MG63 (cell line): ENCODE measurements around the gene PFKFB4. TPM values are rescaled to one million over a fixed set of nuclear protein-coding genes. Genes with fewer than 3 reads are reported as not detected.
"Not testable (repeated sequence)": the region's sequence is repeated elsewhere in the genome, so short reads cannot be mapped to it uniquely, and the experiment has no call there.

Source experiments
- DNase-seq: peaks from one replicate; pipeline ENCODE4 v3.0.0-alpha.2; 2020
- H3K27me3 ChIP-seq: fragments of 250-450 bp; sonication (Bioruptor Pico); 2 replicates; pipeline ENCODE4 v1.5.1; 2020; ENCODE audit warnings: mild to moderate bottlenecking, moderate library complexity
- H3K36me3 ChIP-seq: fragments of 250-450 bp; sonication (Bioruptor Pico); 2 replicates; pipeline ENCODE4 v1.5.1; 2020; ENCODE audit warnings: mild to moderate bottlenecking, moderate library complexity
- H3K4me3 ChIP-seq: fragments of 250-450 bp; sonication (Bioruptor Pico); 2 replicates; pipeline ENCODE4 v1.5.1; 2020; ENCODE audit warnings: mild to moderate bottlenecking, moderate library complexity
- H3K9me3 ChIP-seq: fragments of 250-450 bp; sonication (Bioruptor Pico); 2 replicates; pipeline ENCODE4 v1.5.1; 2020; ENCODE audit warnings: mild to moderate bottlenecking, moderate library complexity
- total RNA-seq: library from RNA; depleted of rRNA; stranded (reverse); fragments of >200 nt; shearing (Covaris generic); gene quantifications from 2 replicates; pipeline ENCODE4 v1.2.3, GENCODE V29; 2014; ENCODE audit warnings: low replicate concordance

PFKFB4 gene
- total RNA-seq, 1 experiment from 2014 or later, result 3.2 TPM

DNA sequence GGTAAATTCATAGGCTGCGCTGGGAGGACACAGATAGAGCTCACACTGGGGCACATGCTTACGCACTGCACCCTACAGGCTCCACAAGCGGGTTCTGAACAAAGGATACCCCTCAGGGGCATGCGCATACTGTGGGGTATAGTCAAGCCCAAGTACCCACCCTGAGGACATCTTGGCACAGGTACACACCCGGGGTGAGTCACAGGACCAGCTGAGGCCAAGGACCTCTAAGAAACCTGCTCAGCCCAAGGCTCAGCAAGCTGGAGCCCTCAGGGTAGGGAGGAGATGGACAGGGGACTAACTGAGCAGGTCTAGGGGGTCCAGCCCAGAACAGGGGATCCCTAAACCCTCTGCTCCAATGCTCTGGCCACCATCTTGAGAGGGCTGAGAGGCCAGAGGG is 55.9 kb downstream of the PFKFB4 start:
- H3K36me3 ChIP-seq, result peaks cover 3% of the 10 kb centered on the region; the same call in 1 of the 2 replicates
- no peak overlapping the region for H3K4me3 ChIP-seq
- H3K27me3 ChIP-seq, result no peaks in the 10 kb centered on the region
- H3K9me3 ChIP-seq, result no peaks in the 10 kb centered on the region
- no peak for DNase-seq

DNA sequence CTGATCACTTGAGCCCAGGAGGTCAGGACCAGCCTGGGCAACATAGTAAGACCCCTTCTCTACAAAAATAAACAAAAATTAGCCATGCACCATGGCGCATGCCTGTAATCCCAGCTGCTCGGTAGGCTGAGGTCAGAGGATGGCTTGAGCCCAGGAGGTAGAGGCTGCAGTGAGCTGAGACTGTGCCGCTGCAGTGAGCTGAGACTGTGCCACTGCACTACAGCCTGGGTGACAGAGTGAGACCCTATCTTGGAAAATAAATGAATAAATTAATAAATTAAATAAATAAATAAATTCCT is 63.5 kb downstream of the PFKFB4 start:
- DNase-seq, result peak; percentile 22
- H3K36me3 ChIP-seq, result peaks cover 2% of the 10 kb centered on the region; the same call in 1 of the 2 replicates
- H3K4me3 ChIP-seq, result no peak overlapping the region
- no peaks in the 10 kb centered on the region for H3K9me3 ChIP-seq
- no peaks in the 10 kb centered on the region for H3K27me3 ChIP-seq

DNA sequence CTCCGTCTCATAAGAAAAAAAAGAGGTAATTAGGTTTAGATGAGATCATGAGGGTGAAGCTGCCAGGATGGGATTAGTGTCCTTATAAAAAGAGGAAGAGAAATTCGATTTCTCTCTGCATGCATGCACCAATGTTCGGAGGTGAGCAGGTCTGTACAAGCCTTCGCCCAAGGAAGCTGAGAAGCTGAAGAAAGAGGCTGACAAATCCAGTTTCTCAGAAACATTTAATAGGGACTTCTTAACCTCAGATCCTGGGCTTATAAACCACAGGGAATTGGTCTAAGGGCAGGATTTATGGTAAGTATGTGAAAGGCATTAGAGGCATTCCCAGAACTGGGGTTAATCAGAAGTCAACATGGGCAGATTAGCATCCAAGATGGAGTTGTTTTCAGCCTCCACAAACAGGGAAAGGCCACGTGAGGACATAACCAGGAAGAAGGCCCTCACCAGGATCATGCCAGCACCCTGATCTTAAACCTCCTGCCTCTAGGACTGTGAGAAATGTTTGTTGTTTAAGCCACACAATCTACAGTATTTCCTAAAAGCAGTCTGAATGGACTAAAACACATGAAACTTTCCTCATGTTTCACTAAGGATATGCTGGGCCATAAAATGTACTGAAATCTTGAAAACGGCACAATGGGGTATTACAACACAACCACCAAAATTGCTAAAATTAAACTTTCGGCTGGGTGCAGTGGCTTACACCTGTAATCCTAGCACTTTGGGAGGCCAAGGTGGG is 64.0 kb downstream of the PFKFB4 start:
- no peaks in the 10 kb centered on the region for H3K36me3 ChIP-seq
- H3K9me3 ChIP-seq, result no peaks in the 10 kb centered on the region
- peak; percentile 33 for DNase-seq
- H3K4me3 ChIP-seq, result no peak overlapping the region
- no peaks in the 10 kb centered on the region for H3K27me3 ChIP-seq

DNA sequence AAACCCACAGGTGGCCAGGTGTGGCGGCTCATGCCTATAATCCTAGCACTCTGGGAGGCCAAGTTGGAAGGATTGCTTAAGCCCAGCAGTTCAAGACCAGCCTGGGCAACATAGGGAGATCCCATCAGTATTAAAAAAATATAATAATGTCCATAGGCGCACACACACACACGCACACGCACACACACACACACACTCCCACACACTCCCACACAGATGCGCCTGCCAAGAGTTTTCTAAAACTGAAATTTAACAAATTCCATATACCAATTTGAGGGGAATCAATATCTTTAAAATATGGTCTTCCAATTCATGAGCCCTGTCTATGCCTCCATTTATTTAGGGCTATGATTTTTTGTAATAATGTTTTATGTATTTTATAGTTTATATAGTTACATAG is 69.7 kb downstream of the PFKFB4 start:
- no peaks in the 10 kb centered on the region for H3K36me3 ChIP-seq
- H3K4me3 ChIP-seq, result no peak overlapping the region
- no peaks in the 10 kb centered on the region for H3K27me3 ChIP-seq
- DNase-seq, result no peak
- H3K9me3 ChIP-seq, result no peaks in the 10 kb centered on the region

DNA sequence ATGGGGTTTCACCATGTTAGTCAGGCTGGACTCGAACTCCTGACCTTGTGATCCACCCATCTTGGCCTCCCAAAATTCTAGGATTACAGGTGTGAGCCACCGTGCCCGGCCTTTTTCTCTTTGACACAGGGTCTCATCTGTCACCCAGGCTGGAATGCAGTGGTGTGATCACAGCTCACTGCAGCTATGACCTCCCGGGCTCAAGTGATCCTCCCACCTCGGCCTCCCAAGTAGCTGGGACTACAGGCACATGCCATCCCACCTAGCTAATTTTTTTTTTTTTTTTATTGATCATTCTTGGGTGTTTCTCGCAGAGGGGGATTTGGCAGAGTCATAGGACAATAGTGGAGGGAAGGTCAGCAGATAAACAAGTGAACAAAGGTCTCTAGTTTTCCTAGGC is 73.8 kb downstream of the PFKFB4 start:
- not testable (repeated sequence) for H3K27me3 ChIP-seq, H3K36me3 ChIP-seq, H3K4me3 ChIP-seq, H3K9me3 ChIP-seq, DNase-seq

DNA sequence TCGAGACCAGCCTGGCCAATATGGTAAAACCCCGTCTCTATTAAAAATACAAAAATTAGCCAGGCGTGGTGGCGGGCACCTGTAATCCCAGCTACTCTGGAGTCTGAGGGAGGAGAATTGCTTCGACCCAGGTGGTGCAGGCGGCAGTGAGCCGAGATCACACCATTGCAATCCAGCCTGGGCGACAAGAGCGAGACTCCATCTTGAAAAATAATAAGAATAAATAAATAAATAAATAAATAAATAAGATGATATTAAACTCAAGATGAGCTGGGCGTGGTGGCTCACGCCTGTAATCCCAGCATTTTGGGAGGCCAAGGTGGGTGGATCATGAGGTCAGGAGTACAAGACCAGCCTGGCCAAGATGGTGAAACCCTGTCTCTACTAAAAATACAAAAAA is 75.7 kb downstream of the PFKFB4 start:
- not testable (repeated sequence) for DNase-seq, H3K36me3 ChIP-seq, H3K9me3 ChIP-seq, H3K27me3 ChIP-seq, H3K4me3 ChIP-seq

DNA sequence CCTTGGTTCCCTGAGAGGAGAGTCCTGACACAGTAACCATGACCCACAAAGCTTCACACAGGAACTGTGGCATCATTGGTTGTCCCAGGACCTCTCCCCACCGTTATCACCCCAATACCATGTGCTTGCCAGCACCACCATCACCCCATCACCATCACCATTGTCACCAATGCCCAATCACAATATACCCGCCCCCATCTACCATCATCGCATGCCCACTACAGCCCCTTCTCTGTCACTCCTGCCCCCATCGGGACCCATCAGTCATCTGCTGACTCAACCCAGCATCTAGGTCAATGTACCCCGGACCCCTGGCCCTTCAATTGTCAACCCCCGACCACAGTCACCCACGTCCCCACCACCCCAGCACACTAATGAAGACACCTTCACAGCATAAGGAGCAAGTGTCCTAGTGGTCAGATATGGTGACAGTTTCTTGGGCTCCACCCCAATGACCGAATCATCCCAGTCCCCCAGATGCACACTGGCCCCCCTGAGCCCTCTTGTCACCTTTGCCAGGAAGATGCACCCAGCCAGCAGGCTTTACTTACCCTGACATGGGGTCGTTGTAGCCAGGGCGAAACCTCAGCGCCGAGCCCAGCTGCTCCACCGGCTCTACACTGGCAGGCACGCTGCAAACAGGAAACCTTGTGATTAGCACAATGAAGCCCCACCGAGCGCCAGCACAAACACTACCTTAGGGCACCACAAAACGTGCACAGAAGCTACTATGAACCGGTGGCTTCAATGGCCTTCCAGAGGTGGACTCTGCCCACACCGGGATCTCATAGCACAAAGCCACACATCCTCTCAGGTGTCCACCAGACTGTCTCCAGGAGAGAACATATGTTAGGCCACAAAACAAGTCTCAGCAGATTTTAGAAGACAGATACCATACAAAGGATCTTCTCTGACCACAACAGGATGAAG is 77.7 kb downstream of the PFKFB4 start:
- Histone ChIP-seq H3K4me3 (no peak overlapping the region), H3K9me3 (no peaks in the 10 kb centered on the region), H3K27me3 (no peaks in the 10 kb centered on the region), H3K36me3 (no peaks in the 10 kb centered on the region)
- no peak for DNase-seq

DNA sequence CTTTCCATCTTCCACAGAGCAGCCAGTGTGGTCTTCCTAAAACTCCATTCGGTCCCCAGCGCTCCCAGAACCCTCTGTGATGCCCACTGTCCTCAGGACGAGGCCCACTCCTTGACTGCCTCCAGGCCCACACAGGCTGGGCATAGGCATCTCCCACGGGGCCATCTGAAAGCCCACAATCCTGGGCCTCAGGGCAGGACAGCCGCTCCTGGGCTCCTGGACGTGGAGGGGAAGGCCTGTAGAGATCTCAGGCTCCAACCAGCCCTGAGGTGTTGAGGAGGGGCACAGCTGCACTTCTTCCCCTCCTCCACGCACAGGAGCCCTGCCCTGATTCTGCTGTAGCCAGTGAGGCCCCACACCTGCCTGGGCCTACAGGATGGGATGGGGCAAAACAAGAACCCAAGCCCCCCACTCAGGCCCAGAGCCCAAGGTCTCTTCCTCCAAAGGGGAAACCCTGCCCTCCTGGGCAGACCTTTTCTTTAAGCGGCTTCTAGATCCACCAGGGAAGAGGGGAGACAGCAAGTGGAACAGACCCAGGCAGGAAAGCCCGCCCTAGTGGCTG is 78.6 kb downstream of the PFKFB4 start:
- DNase-seq, result no peak
- H3K9me3 ChIP-seq, result no peaks in the 10 kb centered on the region
- H3K4me3 ChIP-seq, result no peak overlapping the region
- no peaks in the 10 kb centered on the region for H3K27me3 ChIP-seq
- no peaks in the 10 kb centered on the region for H3K36me3 ChIP-seq

DNA sequence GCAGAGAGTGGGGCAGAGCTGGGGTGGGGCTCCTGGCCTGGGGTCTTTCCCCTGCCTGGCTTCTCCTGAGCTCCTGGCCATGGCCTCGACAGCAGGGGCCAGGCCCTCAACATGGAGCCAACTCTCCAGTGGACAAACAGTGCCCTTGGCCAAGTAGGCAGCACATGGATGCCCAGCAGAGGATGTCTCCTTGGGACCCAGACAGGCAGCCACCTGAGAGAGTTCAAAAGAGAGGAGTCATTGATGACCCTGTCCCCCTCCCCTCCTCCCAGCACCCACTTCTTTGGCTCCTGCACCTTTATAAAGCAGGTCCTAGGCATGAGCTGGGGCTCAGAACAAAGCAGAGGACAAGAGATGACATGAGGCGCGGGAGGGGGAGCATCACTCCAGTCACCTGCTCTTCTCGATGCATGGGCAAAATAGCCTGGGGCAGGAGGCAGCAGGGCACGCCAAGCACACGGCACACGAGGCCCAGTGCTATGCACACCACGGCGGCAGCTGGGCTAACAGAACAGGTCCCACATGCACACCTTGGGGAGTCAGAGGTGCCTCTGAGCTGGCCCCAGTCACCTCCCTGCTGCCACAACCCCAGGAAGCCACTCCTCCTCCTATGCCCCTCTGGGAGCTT is 80.1 kb downstream of the PFKFB4 start:
- Histone ChIP-seq H3K4me3 (no peak overlapping the region), H3K27me3 (no peaks in the 10 kb centered on the region), H3K9me3 (no peaks in the 10 kb centered on the region), H3K36me3 (no peaks in the 10 kb centered on the region)
- DNase-seq, result no peak

DNA sequence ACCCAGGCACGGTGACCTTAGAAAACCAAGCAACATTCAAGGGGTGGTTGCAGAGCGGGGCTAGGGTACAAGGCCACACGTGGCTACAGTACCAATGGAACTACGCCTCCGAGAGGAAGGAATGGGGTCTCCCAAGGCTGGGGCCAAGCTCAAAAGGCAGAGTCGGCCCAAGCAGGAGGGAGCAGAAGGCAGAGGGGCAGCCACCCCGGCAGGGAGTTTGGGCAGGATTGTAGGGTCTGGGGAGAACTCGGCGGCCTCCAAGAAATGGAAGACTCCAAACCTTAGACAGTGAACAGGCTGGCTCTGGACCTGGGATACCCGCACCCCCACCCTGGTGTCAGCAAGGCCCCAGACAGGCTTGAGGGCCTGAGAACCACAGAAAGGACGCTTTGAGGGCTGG is 81.4 kb downstream of the PFKFB4 start:
- Histone ChIP-seq H3K4me3 (no peak overlapping the region), H3K36me3 (no peaks in the 10 kb centered on the region), H3K27me3 (no peaks in the 10 kb centered on the region), H3K9me3 (no peaks in the 10 kb centered on the region)
- DNase-seq, result no peak

DNA sequence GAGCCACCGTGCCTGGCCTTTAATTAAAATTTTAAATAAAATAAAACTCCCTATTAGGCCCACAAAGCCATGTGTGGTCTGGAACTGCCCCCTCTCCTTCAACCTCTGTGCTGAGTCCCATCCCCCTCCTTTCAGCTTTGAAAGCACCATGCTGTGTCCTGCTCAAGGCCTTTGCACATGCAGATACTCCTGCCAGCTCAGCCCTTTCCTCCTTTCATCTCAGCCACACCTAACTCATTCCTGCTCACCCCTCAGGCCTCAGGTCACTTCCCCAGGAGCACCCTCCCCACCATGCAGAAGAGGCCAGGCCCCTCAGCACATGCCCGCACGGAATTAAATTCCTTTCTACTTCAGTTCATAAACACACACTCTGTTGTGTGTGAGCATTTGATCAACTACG is 82.0 kb downstream of the PFKFB4 start:
- Histone ChIP-seq H3K9me3 (no peaks in the 10 kb centered on the region), H3K4me3 (no peak overlapping the region), H3K27me3 (no peaks in the 10 kb centered on the region), H3K36me3 (no peaks in the 10 kb centered on the region; the same call in 1 of the 2 replicates)
- DNase-seq, result no peak

DNA sequence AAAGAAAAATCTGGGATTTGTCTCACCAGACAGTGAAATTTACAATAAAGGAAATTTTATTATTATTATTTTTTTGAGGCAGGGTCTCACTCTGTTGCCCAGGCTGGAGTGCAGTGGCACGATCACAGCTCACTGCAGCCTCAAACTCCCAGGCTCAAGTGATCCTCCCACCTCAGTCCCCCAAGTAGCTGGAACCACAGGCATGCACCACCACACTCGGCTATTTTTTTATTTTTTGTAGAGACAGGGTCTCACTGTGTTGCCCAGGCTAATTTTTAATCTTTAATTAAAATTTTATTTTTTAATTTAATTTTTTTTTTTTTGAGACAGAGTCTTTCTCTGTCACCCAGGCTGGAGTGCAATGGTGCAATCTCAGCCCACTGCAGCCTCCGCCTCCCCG is 82.6 kb downstream of the PFKFB4 start:
- not testable (repeated sequence) for H3K9me3 ChIP-seq, H3K27me3 ChIP-seq, H3K4me3 ChIP-seq, H3K36me3 ChIP-seq, DNase-seq

DNA sequence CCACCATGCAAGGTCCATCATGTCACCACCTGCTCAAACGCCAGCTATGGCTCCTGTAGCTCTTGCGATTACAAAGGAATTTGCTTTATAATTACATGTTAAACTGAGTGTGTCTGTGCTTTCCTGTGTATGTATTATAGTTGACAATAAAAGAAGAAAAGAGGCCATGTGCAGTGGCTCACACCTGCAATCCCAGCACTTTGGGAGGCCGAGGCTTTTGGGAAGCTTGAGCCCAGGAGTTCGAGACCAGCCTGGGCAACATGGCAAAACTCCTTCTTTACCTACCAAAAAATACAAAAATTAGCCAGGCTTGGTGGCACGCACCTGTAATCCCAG is 83.0 kb downstream of the PFKFB4 start:
- Histone ChIP-seq H3K36me3 (no peaks in the 10 kb centered on the region; the same call in none of the 2 replicates), H3K9me3 (no peaks in the 10 kb centered on the region), H3K4me3 (no peak overlapping the region), H3K27me3 (no peaks in the 10 kb centered on the region)
- no peak for DNase-seq

DNA sequence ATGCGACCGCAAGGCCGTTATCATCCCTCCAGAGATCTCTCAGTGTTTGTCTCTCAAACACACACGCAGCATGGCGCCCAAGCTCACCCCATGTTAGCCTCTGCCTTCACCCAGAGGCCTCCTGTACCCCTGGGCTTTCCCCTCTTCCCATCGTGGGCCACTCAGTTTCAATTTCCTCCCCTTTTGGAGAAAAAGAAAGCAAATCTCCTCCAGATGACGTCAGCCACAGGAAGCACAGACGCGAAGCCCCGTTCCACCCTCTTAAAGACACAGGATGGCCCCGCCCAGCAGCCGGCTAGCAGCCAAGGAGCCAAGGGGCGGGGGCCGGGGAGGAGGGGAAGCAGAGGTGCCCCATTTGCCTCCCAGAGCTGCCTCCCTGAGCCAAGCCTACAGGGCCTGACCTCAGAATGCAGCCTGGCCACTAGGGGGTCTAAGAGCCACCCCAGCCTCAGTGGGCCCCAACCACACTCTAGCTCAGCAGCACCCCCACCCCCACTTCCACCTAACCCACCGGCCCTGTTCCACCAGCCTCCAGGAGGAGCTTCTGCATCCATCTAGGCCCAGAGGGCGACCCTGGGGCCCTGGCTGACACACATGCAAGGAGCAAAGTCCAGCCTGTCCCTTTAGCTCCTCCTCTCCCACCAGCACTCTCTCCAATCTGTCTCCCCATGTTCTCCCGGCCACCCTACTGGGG is 83.5 kb downstream of the PFKFB4 start:
- Histone ChIP-seq H3K9me3 (no peaks in the 10 kb centered on the region), H3K27me3 (no peaks in the 10 kb centered on the region), H3K4me3 (peak overlapping the region; percentile 69), H3K36me3 (peaks cover 2% of the 10 kb centered on the region)
- peak; percentile 88 for DNase-seq

DNA sequence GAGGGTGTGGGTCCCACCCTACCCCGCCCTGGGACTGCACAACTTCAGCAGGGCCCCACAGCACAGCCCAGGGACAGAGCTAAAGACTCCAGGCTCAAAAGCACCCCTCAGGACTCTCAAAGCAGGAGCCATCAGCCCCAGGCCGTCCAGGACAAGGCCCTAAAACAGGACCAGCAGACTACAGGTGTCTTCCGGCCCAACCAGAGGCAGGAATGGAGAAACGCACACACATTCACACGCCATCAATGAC is 84.0 kb downstream of the PFKFB4 start:
- peaks cover 5% of the 10 kb centered on the region for H3K36me3 ChIP-seq
- peak overlapping the region; percentile 69 for H3K4me3 ChIP-seq
- H3K27me3 ChIP-seq, result no peaks in the 10 kb centered on the region
- DNase-seq, result peak; percentile 31
- no peaks in the 10 kb centered on the region for H3K9me3 ChIP-seq

DNA sequence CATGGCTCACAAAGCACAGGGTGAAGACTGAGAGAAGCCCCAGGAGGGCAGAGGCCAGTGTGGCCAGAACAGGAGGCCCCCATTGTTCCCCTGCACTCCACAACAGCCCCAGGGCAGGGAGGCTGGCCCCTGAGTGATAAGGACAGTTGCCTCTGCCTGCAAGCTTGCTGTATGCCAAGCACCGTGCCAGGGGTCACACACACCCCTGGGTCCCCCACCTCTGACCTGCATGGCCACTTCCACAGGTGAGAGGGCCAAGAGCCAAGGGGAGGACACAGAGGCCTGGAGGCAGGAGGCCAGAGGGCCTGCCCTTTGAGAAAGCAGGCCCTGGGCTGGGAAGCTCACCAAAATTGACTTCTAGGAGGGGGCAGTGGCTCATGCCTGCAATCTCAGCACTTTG is 86.3 kb downstream of the PFKFB4 start:
- Histone ChIP-seq H3K4me3 (no peak overlapping the region), H3K36me3 (peaks cover 19% of the 10 kb centered on the region), H3K9me3 (no peaks in the 10 kb centered on the region), H3K27me3 (no peaks in the 10 kb centered on the region)
- DNase-seq, result no peak
